SU-DHL-6 (cell line): ENCODE data around the gene MCF2L2.

Experiments
- H2AFZ ChIP-seq: fragments of 200-600 bp; sonication (generic); 2 replicates; pipeline ENCODE4 v1.6.1; 2014; ENCODE audit warnings: low read depth, mild to moderate bottlenecking, moderate library complexity, mixed read lengths, antibody characterized with exemption, low read length; ENCODE audit not compliant: severe bottlenecking
- H3F3A ChIP-seq: fragments of 200-600 bp; shearing (Covaris generic); 2 replicates; pipeline ENCODE4 v1.6.0; 2016; ENCODE audit warnings: antibody characterized with exemption, mild to moderate bottlenecking; ENCODE audit not compliant: insufficient read depth
- H3K27ac ChIP-seq: fragments of 200-600 bp; sonication (generic); 2 replicates; pipeline ENCODE4 v1.5.1; 2016; ENCODE audit warnings: low read depth, mild to moderate bottlenecking, low read length, moderate library complexity, mixed read lengths
- H3K27me3 ChIP-seq: fragments of 200-600 bp; sonication (generic), shearing (Covaris generic); 2 replicates; pipeline ENCODE4 v1.6.0; 2014; ENCODE audit warnings: mild to moderate bottlenecking, low read length
- H3K36me3 ChIP-seq: fragments of 200-600 bp; sonication (generic); 2 replicates; pipeline ENCODE4 v1.6.1; 2014; ENCODE audit warnings: mild to moderate bottlenecking, low read length, mixed read lengths
- H3K4me2 ChIP-seq: fragments of 300-600, 200-600 bp; shearing (Covaris generic), sonication (generic); 2 replicates; pipeline ENCODE4 v1.6.0; 2014; ENCODE audit warnings: low read length, low read depth, mild to moderate bottlenecking; ENCODE audit not compliant: poor library complexity, severe bottlenecking
- H3K4me3 ChIP-seq: fragments of 200-600 bp; sonication (generic); 2 replicates; pipeline ENCODE4 v1.5.1; 2014; ENCODE audit warnings: antibody characterized with exemption, low read length, mild to moderate bottlenecking, mixed read lengths; ENCODE audit not compliant: insufficient read depth, poor library complexity, severe bottlenecking
- H3K79me2 ChIP-seq: fragments of 200-600 bp; sonication (generic); 2 replicates; pipeline ENCODE4 v1.6.1; 2014; ENCODE audit warnings: mild to moderate bottlenecking, low read length, moderate library complexity; ENCODE audit not compliant: insufficient read depth
- H3K9ac ChIP-seq: fragments of 200-600 bp; sonication (generic); 2 replicates; pipeline ENCODE4 v1.7.0; 2014; ENCODE audit warnings: mild to moderate bottlenecking, low read length
- H3K9me2 ChIP-seq: fragments of 200-600 bp; sonication (generic); replicated peaks from 2 replicates; pipeline ENCODE4 v1.6.1; 2014; ENCODE audit warnings: low read length; ENCODE audit not compliant: insufficient read depth
- H3K9me3 ChIP-seq: fragments of 200-600 bp; sonication (generic); 2 replicates; pipeline ENCODE4 v1.6.1; 2014; ENCODE audit warnings: low read length, mixed read lengths; ENCODE audit not compliant: insufficient read depth
- H4K20me1 ChIP-seq: fragments of 200-600 bp; sonication (generic); 2 replicates; pipeline ENCODE4 v1.6.1; 2014; ENCODE audit warnings: low read depth, mild to moderate bottlenecking, antibody characterized with exemption, low read length, moderate library complexity, mixed read lengths
- CTCF ChIP-seq: fragments of 200-600 bp; sonication (generic); IDR thresholded peaks from one replicate; pipeline ENCODE4 v1.5.1; 2017; ENCODE audit warnings: antibody characterized with exemption, mild to moderate bottlenecking, low read length, moderate library complexity; ENCODE audit not compliant: insufficient read depth, poor library complexity, severe bottlenecking
- EZH2phosphoT487 ChIP-seq: fragments of 200-600 bp; sonication (generic), shearing (Covaris generic); conservative IDR thresholded peaks from 2 replicates; pipeline ENCODE4 v1.6.1; 2018; ENCODE audit warnings: mild to moderate bottlenecking, antibody characterized with exemption, low read length, moderate library complexity, mixed read lengths

Gene MCF2L2

GRCh38 chr3:183317886-183318865, 110.2 kb downstream of the MCF2L2 start:
- Histone ChIP-seq H3K9ac (no peak overlapping the region), H3K27ac (no peak overlapping the region), H3K36me3 (no peaks in the 10 kb centered on the region), H3K4me3 (no peak overlapping the region), H3K4me2 (no peak overlapping the region), H3K9me3 (no peaks in the 10 kb centered on the region), H3K27me3 (no peaks in the 10 kb centered on the region), H2AFZ (no peak overlapping the region), H4K20me1 (no peaks in the 10 kb centered on the region), H3F3A (no peaks in the 10 kb centered on the region), H3K79me2 (no peaks in the 10 kb centered on the region), H3K9me2 (no peaks in the 10 kb centered on the region)
- TF ChIP-seq EZH2phosphoT487 (no peak), CTCF (no peak)

GRCh38 chr3:183317271-183317670, 111.1 kb downstream of the MCF2L2 start:
- no peak for TF ChIP-seq CTCF
- no peak for TF ChIP-seq EZH2phosphoT487
- H2AFZ ChIP-seq = no peak overlapping the region
- no peak overlapping the region for H3K4me2 ChIP-seq
- H4K20me1 ChIP-seq = no peaks in the 10 kb centered on the region
- no peaks in the 10 kb centered on the region for H3K79me2 ChIP-seq
- H3K9ac ChIP-seq = no peak overlapping the region
- H3F3A ChIP-seq = no peaks in the 10 kb centered on the region
- no peaks in the 10 kb centered on the region for H3K9me3 ChIP-seq
- no peak overlapping the region for H3K4me3 ChIP-seq
- H3K9me2 ChIP-seq = no peaks in the 10 kb centered on the region
- no peaks in the 10 kb centered on the region for H3K27me3 ChIP-seq
- H3K27ac ChIP-seq = no peak overlapping the region
- no peaks in the 10 kb centered on the region for H3K36me3 ChIP-seq

- Histone ChIP-seq H3F3A (no peaks in the 10 kb centered on the region), H3K36me3 (no peaks in the 10 kb centered on the region), H3K4me3 (no peak overlapping the region), H3K9me3 (no peaks in the 10 kb centered on the region), H3K9ac (no peak overlapping the region), H3K4me2 (no peak overlapping the region), H3K27me3 (no peaks in the 10 kb centered on the region), H2AFZ (no peak overlapping the region), H3K79me2 (no peaks in the 10 kb centered on the region), H3K27ac (no peak overlapping the region), H4K20me1 (no peaks in the 10 kb centered on the region), H3K9me2 (no peaks in the 10 kb centered on the region)
- TF ChIP-seq CTCF = no peak
- TF ChIP-seq EZH2phosphoT487 = no peak
These were observed 112.7 kb downstream of the MCF2L2 start for GRCh38 chr3:183315739-183316138.
